GM19452 (cell line): ENCODE data around the gene IRF2BP2.

Experiments
- ATAC-seq: cut with Tn5 transposase; IDR thresholded peaks from one replicate; pipeline ENCODE4 v1.9.1; 2021; ENCODE audit not compliant: unreplicated experiment

IRF2BP2 gene

GRCh38 chr1:234559902-234560676 lies 49.9 kb downstream of the IRF2BP2 start:
- no peak for ATAC-seq

GRCh38 chr1:234559152-234559901 lies 50.7 kb downstream of the IRF2BP2 start:
- ATAC-seq = no peak

GRCh38 chr1:234558330-234558836 lies 51.6 kb downstream of the IRF2BP2 start:
- no peak for ATAC-seq

- ATAC-seq = no peak
These were observed 53.6 kb downstream of the IRF2BP2 start for GRCh38 chr1:234556245-234556943.

GRCh38 chr1:234555390-234556024 lies 54.5 kb downstream of the IRF2BP2 start:
- ATAC-seq = no peak

GRCh38 chr1:234554698-234555311 lies 55.2 kb downstream of the IRF2BP2 start:
- ATAC-seq = no peak
